GM23338 (cell line): ENCODE results near the gene ERF. TPM values are rescaled to one million over a fixed set of nuclear protein-coding genes. Genes with fewer than 3 reads are reported as not detected.

Experiments
- ATAC-seq: fragments of 200-7000 bp; cut with Tn5 transposase; 3 replicates; pipeline ENCODE4 v1.9.1; 2020
- DNase-seq: peaks from one replicate; pipeline ENCODE4 v3.0.0-alpha.2; 2015; ENCODE audit warnings: low spot score
- H2AFZ ChIP-seq: fragments of 200-600 bp; sonication (generic); 2 replicates; pipeline ENCODE4 v1.8.0; 2016; ENCODE audit warnings: antibody characterized with exemption, mild to moderate bottlenecking, moderate library complexity
- H3F3A ChIP-seq: fragments of 200-600 bp; sonication (generic); replicated peaks from 2 replicates; pipeline ENCODE4 v1.8.0; 2017; ENCODE audit warnings: antibody characterized with exemption, mixed run types, low read depth
- H3K27ac ChIP-seq: fragments of 200-600 bp; sonication (generic); 2 replicates; pipeline ENCODE4 v1.6.1; 2016; ENCODE audit warnings: low read depth
- H3K27me3 ChIP-seq: fragments of 200-600 bp; sonication (generic); 2 replicates; pipeline ENCODE4 v1.8.0; 2016; ENCODE audit warnings: mild to moderate bottlenecking, mixed run types, moderate library complexity; ENCODE audit not compliant: insufficient read depth
- H3K36me3 ChIP-seq: fragments of 200-600 bp; sonication (generic); 2 replicates; pipeline ENCODE4 v1.8.0; 2016; ENCODE audit warnings: mild to moderate bottlenecking; ENCODE audit not compliant: insufficient read depth
- H3K4me1 ChIP-seq: fragments of 200-600 bp; sonication (generic); 2 replicates; pipeline ENCODE4 v1.8.0; 2016; ENCODE audit warnings: mild to moderate bottlenecking, moderate library complexity; ENCODE audit not compliant: insufficient read depth
- H3K4me2 ChIP-seq: fragments of 200-600 bp; sonication (generic); 2 replicates; pipeline ENCODE4 v1.7.1; 2017; ENCODE audit warnings: mixed run types
- H3K4me3 ChIP-seq: fragments of 200-600 bp; sonication (generic); 2 replicates; pipeline ENCODE4 v1.6.1; 2016; ENCODE audit warnings: mixed run types
- H3K79me2 ChIP-seq: fragments of 200-600 bp; sonication (generic); replicated peaks from 2 replicates; pipeline ENCODE4 v1.8.0; 2017; ENCODE audit warnings: mild to moderate bottlenecking; ENCODE audit not compliant: insufficient read depth
- H3K9me2 ChIP-seq: fragments of 200-600 bp; sonication (generic); 2 replicates; pipeline ENCODE4 v1.8.0; 2017; ENCODE audit not compliant: insufficient read depth
- H4K20me1 ChIP-seq: fragments of 200-600 bp; sonication (generic); replicated peaks from 2 replicates; pipeline ENCODE4 v1.8.0; 2017; ENCODE audit warnings: mild to moderate bottlenecking; ENCODE audit not compliant: insufficient read depth
- H3K27ac Mint-ChIP-seq: 2 replicates; pipeline ENCODE4 v1.8.0; 2020; ENCODE audit warnings: inconsistent platforms, mild to moderate bottlenecking, moderate library complexity, mixed read lengths
- H3K27me3 Mint-ChIP-seq: 3 replicates; pipeline ENCODE4 v1.8.0; 2022; ENCODE audit warnings: low read depth, mild to moderate bottlenecking, moderate library complexity, mixed read lengths, inconsistent platforms; ENCODE audit not compliant: insufficient read depth, poor library complexity
- H3K36me3 Mint-ChIP-seq: 3 replicates; pipeline ENCODE4 v1.8.0; 2021; ENCODE audit warnings: low read depth, mild to moderate bottlenecking, inconsistent platforms, moderate library complexity, mixed read lengths
- H3K4me1 Mint-ChIP-seq: 3 replicates; pipeline ENCODE4 v1.8.0; 2020; ENCODE audit warnings: mild to moderate bottlenecking, inconsistent platforms, mixed read lengths
- H3K4me3 Mint-ChIP-seq: 3 replicates; pipeline ENCODE4 v1.8.0; 2021; ENCODE audit warnings: moderate library complexity, mild to moderate bottlenecking, inconsistent platforms, mixed read lengths
- H3K9me3 Mint-ChIP-seq: 3 replicates; pipeline ENCODE4 v1.8.0; 2020; ENCODE audit warnings: moderate library complexity, mild to moderate bottlenecking, inconsistent platforms, mixed read lengths
- CREB1 ChIP-seq: fragments of 250-450 bp; sonication (Bioruptor Pico); IDR thresholded peaks from 2 replicates; pipeline ENCODE4 v1.5.0; 2020; ENCODE audit warnings: low read depth, mild to moderate bottlenecking, moderate library complexity
- CTCF ChIP-seq, 2 experiments: fragments of 200-600 bp in 1 of 2; sonication (generic) in 1 of 2; conservative IDR thresholded peaks; 2 replicates each; pipeline versions ENCODE4 v1.5.1 to v1.6.1; 2016 to 2017; ENCODE audit warnings: antibody characterized with exemption in 2 of 2, low read depth in 2 of 2, mild to moderate bottlenecking in 2 of 2, moderate library complexity in 1 of 2
- EZH2 ChIP-seq: fragments of 200-600 bp; sonication (generic); IDR thresholded peaks from one replicate; pipeline ENCODE4 v1.8.0; 2017; ENCODE audit warnings: antibody characterized with exemption, mild to moderate bottlenecking, low read depth; ENCODE audit not compliant: unreplicated experiment
- EZH2phosphoT487 ChIP-seq: fragments of 200-600 bp; sonication (generic); IDR thresholded peaks from one replicate; pipeline ENCODE4 v1.8.1; 2018; ENCODE audit warnings: antibody characterized with exemption; ENCODE audit not compliant: unreplicated experiment
- JUNB ChIP-seq: IDR thresholded peaks from one replicate; pipeline ENCODE4 v1.6.1; 2016; ENCODE audit warnings: antibody characterized with exemption; ENCODE audit not compliant: unreplicated experiment
- NANOG ChIP-seq: IDR thresholded peaks from 2 replicates; pipeline ENCODE4 v1.6.1; 2016; ENCODE audit warnings: antibody characterized with exemption, borderline replicate concordance
- POLR2AphosphoS5 ChIP-seq: IDR thresholded peaks from 2 replicates; pipeline ENCODE4 v1.6.1; 2016; ENCODE audit warnings: antibody characterized with exemption, low read depth
- REST ChIP-seq: IDR thresholded peaks from one replicate; pipeline ENCODE4 v1.6.1; 2018; ENCODE audit warnings: antibody characterized with exemption; ENCODE audit not compliant: unreplicated experiment
- ZNF114 ChIP-seq: fragments of 250-450 bp; sonication (Bioruptor Pico); IDR thresholded peaks from 2 replicates; pipeline ENCODE4 v1.5.0; 2020; ENCODE audit warnings: mild to moderate bottlenecking, moderate library complexity
- ZNF331 ChIP-seq: fragments of 250-450 bp; sonication (Bioruptor Pico); IDR thresholded peaks from 2 replicates; pipeline ENCODE4 v1.5.0; 2020; ENCODE audit warnings: low read depth, mild to moderate bottlenecking, moderate library complexity
- polyA plus RNA-seq: library from polyadenylated mRNA; unstranded; fragments of >200 nt; fragmentation: Nextera tagmentation; extraction: Ambion mirVana; gene quantifications from 2 replicates; pipeline ENCODE4 v1.2.1, GENCODE V29; 2016
- total RNA-seq: library from RNA; depleted of rRNA; stranded (reverse); fragments of >200 nt; shearing (Covaris generic); gene quantifications from 2 replicates; pipeline ENCODE4 v1.2.3, GENCODE V29; 2014
- TF ChIP-seq, protein P1 (sequence below): fragments of 250-450 bp; sonication (Bioruptor Pico); IDR thresholded peaks from 2 replicates; pipeline ENCODE4 v1.5.0; 2020; ENCODE audit warnings: mild to moderate bottlenecking, moderate library complexity

ERF gene
- total and polyA plus RNA-seq, 2 experiments from 2014 or later: 29.4 to 49.4 TPM

- TF ChIP-seq REST (no peak), EZH2 (no peak), POLR2AphosphoS5 (no peak), JUNB (no peak), NANOG (no peak), CTCF (conservative IDR thresholded peaks at IDR 0.05; ENCODE audit: low read depth in 2 of 2) (no peak), CREB1 (CRISPR knock-in tag) (no peak), ZNF114 (CRISPR knock-in tag) (no peak), ZNF331 (no peak), EZH2phosphoT487 (no peak)
- TF ChIP-seq, protein P1, sequence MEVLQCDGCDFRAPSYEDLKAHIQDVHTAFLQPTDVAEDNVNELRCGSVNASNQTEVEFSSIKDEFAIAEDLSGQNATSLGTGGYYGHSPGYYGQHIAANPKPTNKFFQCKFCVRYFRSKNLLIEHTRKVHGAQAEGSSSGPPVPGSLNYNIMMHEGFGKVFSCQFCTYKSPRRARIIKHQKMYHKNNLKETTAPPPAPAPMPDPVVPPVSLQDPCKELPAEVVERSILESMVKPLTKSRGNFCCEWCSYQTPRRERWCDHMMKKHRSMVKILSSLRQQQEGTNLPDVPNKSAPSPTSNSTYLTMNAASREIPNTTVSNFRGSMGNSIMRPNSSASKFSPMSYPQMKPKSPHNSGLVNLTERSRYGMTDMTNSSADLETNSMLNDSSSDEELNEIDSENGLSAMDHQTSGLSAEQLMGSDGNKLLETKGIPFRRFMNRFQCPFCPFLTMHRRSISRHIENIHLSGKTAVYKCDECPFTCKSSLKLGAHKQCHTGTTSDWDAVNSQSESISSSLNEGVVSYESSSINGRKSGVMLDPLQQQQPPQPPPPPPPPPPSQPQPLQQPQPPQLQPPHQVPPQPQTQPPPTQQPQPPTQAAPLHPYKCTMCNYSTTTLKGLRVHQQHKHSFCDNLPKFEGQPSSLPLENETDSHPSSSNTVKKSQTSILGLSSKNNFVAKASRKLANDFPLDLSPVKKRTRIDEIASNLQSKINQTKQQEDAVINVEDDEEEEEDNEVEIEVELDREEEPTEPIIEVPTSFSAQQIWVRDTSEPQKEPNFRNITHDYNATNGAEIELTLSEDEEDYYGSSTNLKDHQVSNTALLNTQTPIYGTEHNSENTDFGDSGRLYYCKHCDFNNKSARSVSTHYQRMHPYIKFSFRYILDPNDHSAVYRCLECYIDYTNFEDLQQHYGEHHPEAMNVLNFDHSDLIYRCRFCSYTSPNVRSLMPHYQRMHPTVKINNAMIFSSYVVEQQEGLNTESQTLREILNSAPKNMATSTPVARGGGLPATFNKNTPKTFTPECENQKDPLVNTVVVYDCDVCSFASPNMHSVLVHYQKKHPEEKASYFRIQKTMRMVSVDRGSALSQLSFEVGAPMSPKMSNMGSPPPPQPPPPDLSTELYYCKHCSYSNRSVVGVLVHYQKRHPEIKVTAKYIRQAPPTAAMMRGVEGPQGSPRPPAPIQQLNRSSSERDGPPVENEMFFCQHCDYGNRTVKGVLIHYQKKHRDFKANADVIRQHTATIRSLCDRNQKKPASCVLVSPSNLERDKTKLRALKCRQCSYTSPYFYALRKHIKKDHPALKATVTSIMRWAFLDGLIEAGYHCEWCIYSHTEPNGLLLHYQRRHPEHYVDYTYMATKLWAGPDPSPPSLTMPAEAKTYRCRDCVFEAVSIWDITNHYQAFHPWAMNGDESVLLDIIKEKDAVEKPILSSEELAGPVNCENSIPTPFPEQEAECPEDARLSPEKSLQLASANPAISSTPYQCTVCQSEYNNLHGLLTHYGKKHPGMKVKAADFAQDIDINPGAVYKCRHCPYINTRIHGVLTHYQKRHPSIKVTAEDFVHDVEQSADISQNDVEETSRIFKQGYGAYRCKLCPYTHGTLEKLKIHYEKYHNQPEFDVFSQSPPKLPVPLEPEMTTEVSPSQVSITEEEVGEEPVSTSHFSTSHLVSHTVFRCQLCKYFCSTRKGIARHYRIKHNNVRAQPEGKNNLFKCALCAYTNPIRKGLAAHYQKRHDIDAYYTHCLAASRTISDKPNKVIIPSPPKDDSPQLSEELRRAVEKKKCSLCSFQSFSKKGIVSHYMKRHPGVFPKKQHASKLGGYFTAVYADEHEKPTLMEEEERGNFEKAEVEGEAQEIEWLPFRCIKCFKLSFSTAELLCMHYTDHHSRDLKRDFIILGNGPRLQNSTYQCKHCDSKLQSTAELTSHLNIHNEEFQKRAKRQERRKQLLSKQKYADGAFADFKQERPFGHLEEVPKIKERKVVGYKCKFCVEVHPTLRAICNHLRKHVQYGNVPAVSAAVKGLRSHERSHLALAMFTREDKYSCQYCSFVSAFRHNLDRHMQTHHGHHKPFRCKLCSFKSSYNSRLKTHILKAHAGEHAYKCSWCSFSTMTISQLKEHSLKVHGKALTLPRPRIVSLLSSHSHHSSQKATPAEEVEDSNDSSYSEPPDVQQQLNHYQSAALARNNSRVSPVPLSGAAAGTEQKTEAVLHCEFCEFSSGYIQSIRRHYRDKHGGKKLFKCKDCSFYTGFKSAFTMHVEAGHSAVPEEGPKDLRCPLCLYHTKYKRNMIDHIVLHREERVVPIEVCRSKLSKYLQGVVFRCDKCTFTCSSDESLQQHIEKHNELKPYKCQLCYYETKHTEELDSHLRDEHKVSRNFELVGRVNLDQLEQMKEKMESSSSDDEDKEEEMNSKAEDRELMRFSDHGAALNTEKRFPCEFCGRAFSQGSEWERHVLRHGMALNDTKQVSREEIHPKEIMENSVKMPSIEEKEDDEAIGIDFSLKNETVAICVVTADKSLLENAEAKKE (CRISPR knock-in tag): no peak
- Histone ChIP-seq H3K9me2 (0 out of 2 replicates have a peak, but pooled peaks cover 4% of the 10 kb centered on the region), H3K36me3 (no peaks in the 10 kb centered on the region), H3K79me2 (peaks cover 9% of the 10 kb centered on the region), H3K4me2 (peak overlapping the region; percentile 98), H3K27me3 (no peaks in the 10 kb centered on the region), H3K27ac (peak overlapping the region; percentile 63; the same call in 1 of the 2 replicates), H3K4me3 (peak overlapping the region; percentile 98), H3F3A (peaks cover 17% of the 10 kb centered on the region), H3K4me1 (peaks cover 15% of the 10 kb centered on the region), H4K20me1 (no peaks in the 10 kb centered on the region; the same call in 1 of the 2 replicates), H2AFZ (peak overlapping the region; percentile 100)
- ATAC-seq: no peak
- H3K27me3 Mint-ChIP-seq: peaks cover 22% of the 10 kb centered on the region
- peak overlapping the region; percentile 92 for H3K4me3 Mint-ChIP-seq
- no peak for DNase-seq
- H3K4me1 Mint-ChIP-seq: peaks cover 22% of the 10 kb centered on the region
- H3K27ac Mint-ChIP-seq: peak overlapping the region; percentile 81; the same call in 1 of the 2 replicates
- H3K9me3 Mint-ChIP-seq: no peaks in the 10 kb centered on the region; the same call in 2 of the 3 replicates
- H3K36me3 Mint-ChIP-seq: peaks cover 9% of the 10 kb centered on the region
These were observed 48.2 kb upstream of the ERF start for GRCh38 chr19:42303101-42303464.
